GM23338 (cell line): Measurements from ENCODE around the gene RNF168.
"Not testable (repeated sequence)": the region's sequence is repeated elsewhere in the genome, so short reads cannot be mapped to it uniquely, and the experiment has no call there.

ENCODE experiments used
- CREB1 ChIP-seq: fragments of 250-450 bp; sonication (Bioruptor Pico); IDR thresholded peaks from 2 replicates; pipeline ENCODE4 v1.5.0; 2020; ENCODE audit warnings: low read depth, mild to moderate bottlenecking, moderate library complexity
- EZH2phosphoT487 ChIP-seq: fragments of 200-600 bp; sonication (generic); IDR thresholded peaks from one replicate; pipeline ENCODE4 v1.8.1; 2018; ENCODE audit warnings: antibody characterized with exemption; ENCODE audit not compliant: unreplicated experiment
- TF ChIP-seq, protein P1 (sequence below): IDR thresholded peaks from one replicate; pipeline ENCODE4 v1.6.1; 2018; ENCODE audit warnings: antibody characterized with exemption; ENCODE audit not compliant: unreplicated experiment
- TF ChIP-seq, protein P2 (sequence below), 2 experiments: fragments of 200-600 bp in 1 of 2; sonication (generic) in 1 of 2; conservative IDR thresholded peaks; 2 replicates each; pipeline versions ENCODE4 v1.5.1 to v1.6.1; 2016 to 2017; ENCODE audit warnings: antibody characterized with exemption in 2 of 2, low read depth in 2 of 2, mild to moderate bottlenecking in 2 of 2, moderate library complexity in 1 of 2

DNA sequence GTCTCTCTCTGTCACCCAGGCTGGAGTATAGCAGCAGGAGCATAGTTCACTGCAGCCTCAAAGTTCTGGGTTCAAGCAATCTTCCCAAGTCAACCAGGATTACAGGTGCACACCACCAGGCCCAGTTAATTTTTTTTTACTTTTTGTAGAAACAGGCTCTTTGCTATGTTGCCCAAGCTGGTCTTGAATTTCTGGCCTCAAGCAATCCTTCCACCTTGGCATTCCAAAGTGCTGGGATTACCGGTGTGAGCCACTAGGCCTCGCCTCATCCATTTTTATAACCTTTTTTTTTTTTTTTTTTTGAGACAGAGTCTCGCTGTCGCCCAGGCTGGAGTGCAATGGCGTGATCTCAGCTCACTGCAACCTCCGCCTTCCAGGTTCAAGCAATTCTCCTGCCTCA is 79.1 kb downstream of the RNF168 start:
- TF ChIP-seq, protein P1, sequence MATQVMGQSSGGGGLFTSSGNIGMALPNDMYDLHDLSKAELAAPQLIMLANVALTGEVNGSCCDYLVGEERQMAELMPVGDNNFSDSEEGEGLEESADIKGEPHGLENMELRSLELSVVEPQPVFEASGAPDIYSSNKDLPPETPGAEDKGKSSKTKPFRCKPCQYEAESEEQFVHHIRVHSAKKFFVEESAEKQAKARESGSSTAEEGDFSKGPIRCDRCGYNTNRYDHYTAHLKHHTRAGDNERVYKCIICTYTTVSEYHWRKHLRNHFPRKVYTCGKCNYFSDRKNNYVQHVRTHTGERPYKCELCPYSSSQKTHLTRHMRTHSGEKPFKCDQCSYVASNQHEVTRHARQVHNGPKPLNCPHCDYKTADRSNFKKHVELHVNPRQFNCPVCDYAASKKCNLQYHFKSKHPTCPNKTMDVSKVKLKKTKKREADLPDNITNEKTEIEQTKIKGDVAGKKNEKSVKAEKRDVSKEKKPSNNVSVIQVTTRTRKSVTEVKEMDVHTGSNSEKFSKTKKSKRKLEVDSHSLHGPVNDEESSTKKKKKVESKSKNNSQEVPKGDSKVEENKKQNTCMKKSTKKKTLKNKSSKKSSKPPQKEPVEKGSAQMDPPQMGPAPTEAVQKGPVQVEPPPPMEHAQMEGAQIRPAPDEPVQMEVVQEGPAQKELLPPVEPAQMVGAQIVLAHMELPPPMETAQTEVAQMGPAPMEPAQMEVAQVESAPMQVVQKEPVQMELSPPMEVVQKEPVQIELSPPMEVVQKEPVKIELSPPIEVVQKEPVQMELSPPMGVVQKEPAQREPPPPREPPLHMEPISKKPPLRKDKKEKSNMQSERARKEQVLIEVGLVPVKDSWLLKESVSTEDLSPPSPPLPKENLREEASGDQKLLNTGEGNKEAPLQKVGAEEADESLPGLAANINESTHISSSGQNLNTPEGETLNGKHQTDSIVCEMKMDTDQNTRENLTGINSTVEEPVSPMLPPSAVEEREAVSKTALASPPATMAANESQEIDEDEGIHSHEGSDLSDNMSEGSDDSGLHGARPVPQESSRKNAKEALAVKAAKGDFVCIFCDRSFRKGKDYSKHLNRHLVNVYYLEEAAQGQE: not testable (repeated sequence)
- TF ChIP-seq, protein P2, sequence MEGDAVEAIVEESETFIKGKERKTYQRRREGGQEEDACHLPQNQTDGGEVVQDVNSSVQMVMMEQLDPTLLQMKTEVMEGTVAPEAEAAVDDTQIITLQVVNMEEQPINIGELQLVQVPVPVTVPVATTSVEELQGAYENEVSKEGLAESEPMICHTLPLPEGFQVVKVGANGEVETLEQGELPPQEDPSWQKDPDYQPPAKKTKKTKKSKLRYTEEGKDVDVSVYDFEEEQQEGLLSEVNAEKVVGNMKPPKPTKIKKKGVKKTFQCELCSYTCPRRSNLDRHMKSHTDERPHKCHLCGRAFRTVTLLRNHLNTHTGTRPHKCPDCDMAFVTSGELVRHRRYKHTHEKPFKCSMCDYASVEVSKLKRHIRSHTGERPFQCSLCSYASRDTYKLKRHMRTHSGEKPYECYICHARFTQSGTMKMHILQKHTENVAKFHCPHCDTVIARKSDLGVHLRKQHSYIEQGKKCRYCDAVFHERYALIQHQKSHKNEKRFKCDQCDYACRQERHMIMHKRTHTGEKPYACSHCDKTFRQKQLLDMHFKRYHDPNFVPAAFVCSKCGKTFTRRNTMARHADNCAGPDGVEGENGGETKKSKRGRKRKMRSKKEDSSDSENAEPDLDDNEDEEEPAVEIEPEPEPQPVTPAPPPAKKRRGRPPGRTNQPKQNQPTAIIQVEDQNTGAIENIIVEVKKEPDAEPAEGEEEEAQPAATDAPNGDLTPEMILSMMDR (conservative IDR thresholded peaks at IDR 0.05; ENCODE audit: low read depth in 2 of 2): not testable (repeated sequence)
- TF ChIP-seq EZH2phosphoT487; CREB1 (CRISPR knock-in tag): not testable (repeated sequence)
